ENCODE results near the gene CRYGD. TPM values are rescaled to one million over a fixed set of nuclear protein-coding genes. Genes with fewer than 3 reads are reported as not detected.
A peak's percentile ranks its signal among the peaks of the same experiment; 100 is the strongest.

Gene CRYGD
- total and polyA plus RNA-seq, 2 of the 13 experiments (the other 11 are each of a cell fraction or from before 2014, with no cell fraction given) = not detected

GRCh38 chr2:208129744-208130711 lies 5.7 kb upstream of the CRYGD start, which contains the start of gene CRYGC (continued):
- TF ChIP-seq RNF219 (CRISPR knock-in tag; IDR thresholded peaks at IDR 0.05) (no peak; the same call in 1 of the 2 replicates), SRY (CRISPR knock-in tag; IDR thresholded peaks at IDR 0.05) (no peak), ZNF101 (CRISPR knock-in tag; IDR thresholded peaks at IDR 0.05; ENCODE audit: borderline replicate concordance, low read depth) (no peak), TFDP2 (CRISPR knock-in tag; IDR thresholded peaks at IDR 0.05) (no peak), PLRG1 (conservative IDR thresholded peaks at IDR 0.05) (no peak), CEBPG (CRISPR knock-in tag; IDR thresholded peaks at IDR 0.05) (no peak), ZNF850 (CRISPR knock-in tag; conservative IDR thresholded peaks at IDR 0.05) (no peak), ATF6 (CRISPR knock-in tag; conservative IDR thresholded peaks at IDR 0.05) (no peak), FOXK1 (CRISPR knock-in tag; IDR thresholded peaks at IDR 0.05; ENCODE audit: borderline replicate concordance, low read depth) (peak; percentile 36; the same call in 1 of the 2 replicates), HHEX (CRISPR knock-in tag; IDR thresholded peaks at IDR 0.05) (no peak), ZNF670 (CRISPR knock-in tag; IDR thresholded peaks at IDR 0.05; ENCODE audit: borderline replicate concordance) (0 out of 2 replicates have a peak, but pooled peaks have one; percentile 33), ZNF556 (CRISPR knock-in tag; IDR thresholded peaks at IDR 0.05; ENCODE audit: borderline replicate concordance) (0 out of 2 replicates have a peak, but pooled peaks have one; percentile 8), RFXAP (CRISPR knock-in tag; IDR thresholded peaks at IDR 0.05; ENCODE audit: borderline replicate concordance) (no peak), ZNF280B (CRISPR knock-in tag; IDR thresholded peaks at IDR 0.05; ENCODE audit: borderline replicate concordance) (no peak), E2F1 (CRISPR knock-in tag; IDR thresholded peaks at IDR 0.05) (no peak), PLSCR1 (CRISPR knock-in tag; IDR thresholded peaks at IDR 0.05; ENCODE audit: borderline replicate concordance) (no peak), ZBTB7B (CRISPR knock-in tag; IDR thresholded peaks at IDR 0.05) (no peak; the same call in 1 of the 2 replicates)

All from HepG2 (cell line).